ENCODE data around the gene NDUFB3.
"Not testable (repeated sequence)": the region's sequence is repeated elsewhere in the genome, so short reads cannot be mapped to it uniquely, and the experiment has no call there.

The NDUFB3 gene

GRCh38 chr2:201093573-201093972 is 21.8 kb downstream of the NDUFB3 start:
- no peak for DNase-seq

- DNase-seq, result peak; percentile 16
These were observed 28.7 kb downstream of the NDUFB3 start for GRCh38 chr2:201100497-201100896.

GRCh38 chr2:201105759-201106158 is 34.0 kb downstream of the NDUFB3 start:
- no peak for DNase-seq

GRCh38 chr2:201107624-201108023 is 35.8 kb downstream of the NDUFB3 start:
- DNase-seq, result no peak

- no peak for DNase-seq
These were observed 36.5 kb downstream of the NDUFB3 start for GRCh38 chr2:201108341-201108740.

GRCh38 chr2:201109186-201109585 is 37.4 kb downstream of the NDUFB3 start:
- no peak for DNase-seq

GRCh38 chr2:201110615-201111014 is 38.8 kb downstream of the NDUFB3 start:
- no peak for DNase-seq

GRCh38 chr2:201111096-201111495 is 39.3 kb downstream of the NDUFB3 start:
- DNase-seq, result no peak

GRCh38 chr2:201114350-201114749 is 42.5 kb downstream of the NDUFB3 start:
- DNase-seq, result no peak

GRCh38 chr2:201114846-201115245 is 43.0 kb downstream of the NDUFB3 start:
- DNase-seq, result no peak

GRCh38 chr2:201116115-201116958 is 44.5 kb downstream of the NDUFB3 start, which contains the start of gene CFLAR:
Gene CFLAR, plus strand, starts transcription at chr2:201116164. Its CDS starts 13,702 bp downstream, at chr2:201129866.
- DNase-seq, result peak; percentile 43

GRCh38 chr2:201116959-201117734 is 45.3 kb downstream of the NDUFB3 start:
- DNase-seq, result no peak

- not testable (repeated sequence) for DNase-seq
These were observed 45.9 kb downstream of the NDUFB3 start for GRCh38 chr2:201117735-201118094.

GRCh38 chr2:201118121-201118960 is 46.5 kb downstream of the NDUFB3 start:
- DNase-seq, result peak; percentile 59

GRCh38 chr2:201118961-201119854 is 47.4 kb downstream of the NDUFB3 start:
- peak; percentile 43 for DNase-seq

- DNase-seq, result no peak
These were observed 50.5 kb downstream of the NDUFB3 start for GRCh38 chr2:201122276-201122675.

GRCh38 chr2:201126308-201127151 is 54.7 kb downstream of the NDUFB3 start:
- DNase-seq, result no peak

GRCh38 chr2:201127152-201127511 is 55.3 kb downstream of the NDUFB3 start:
- no peak for DNase-seq

GRCh38 chr2:201127570-201127969 is 55.8 kb downstream of the NDUFB3 start:
- DNase-seq, result no peak

- DNase-seq, result no peak
These were observed 56.2 kb downstream of the NDUFB3 start for GRCh38 chr2:201128033-201128432.

- DNase-seq, result no peak
These were observed 57.2 kb downstream of the NDUFB3 start for GRCh38 chr2:201128933-201129505.
